ENCODE data around the gene ITLN2. TPM values are rescaled to one million over a fixed set of nuclear protein-coding genes. Genes with fewer than 3 reads are reported as not detected.

The ITLN2 gene
- not detected in 2 replicates for total RNA-seq

DNA sequence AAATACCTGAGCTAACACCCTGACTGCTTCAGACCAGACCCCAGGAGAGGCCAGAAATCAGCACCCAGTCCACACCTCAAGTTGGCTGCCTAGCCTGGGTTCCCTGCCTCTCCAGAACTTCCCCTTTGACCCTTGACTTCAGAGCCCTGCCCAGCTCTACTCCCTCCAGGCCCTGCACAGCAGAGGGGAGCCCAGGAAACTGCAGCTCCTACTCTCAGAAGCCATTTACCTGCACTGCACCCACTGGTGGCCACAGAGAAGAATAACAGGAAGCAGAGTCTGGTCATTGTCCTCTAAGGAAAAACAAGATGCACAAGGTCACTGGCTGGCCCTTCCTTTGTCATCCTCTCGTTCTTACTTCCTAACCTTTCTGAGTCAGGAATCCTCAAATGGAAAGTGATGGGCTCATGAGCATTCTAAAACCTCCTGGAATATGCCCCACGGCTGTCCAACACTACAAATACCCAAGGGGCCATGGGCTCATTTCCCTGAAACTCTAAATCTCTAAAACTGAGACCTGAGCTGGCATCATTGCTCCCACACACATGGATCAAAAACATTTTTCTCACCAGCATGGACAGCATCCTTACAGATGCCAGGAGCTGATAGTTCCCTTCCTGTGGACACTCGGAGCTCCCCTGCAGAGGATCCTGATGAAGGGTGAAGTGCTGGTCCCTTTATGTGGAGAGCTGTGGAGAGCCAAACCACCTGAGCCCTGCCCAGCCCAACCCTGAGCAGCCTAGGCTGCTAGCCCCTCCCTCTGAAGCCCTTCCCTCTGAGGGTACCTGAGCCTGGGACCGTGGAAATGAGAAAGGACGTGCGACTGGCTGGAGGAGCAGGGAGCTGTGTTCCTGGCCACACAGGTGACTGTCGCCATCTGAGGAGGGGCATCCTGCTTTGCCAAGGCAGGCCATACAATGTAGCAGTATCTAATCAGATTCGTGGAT is at the start of gene ITLN2:
ITLN2 (minus strand) TSS at position 652 of the 947 bp plus-strand sequence; CDS start at position 584, 68 bp downstream.

Other genes starting within 250 kb of the ITLN2 start
- gene CD48, start 243.0 kb downstream of the ITLN2 start, total RNA-seq = under 0.01 TPM in 1 of 2 replicates, not detected in the other
- not detected in 2 replicates for gene SLAMF7, start 215.6 kb downstream of the ITLN2 start, total RNA-seq
- gene LY9, start 158.6 kb downstream of the ITLN2 start, total RNA-seq = not detected in 2 replicates
- not detected in 2 replicates for gene CD244, start 91.9 kb downstream of the ITLN2 start, total RNA-seq
- gene ITLN1, start 69.6 kb downstream of the ITLN2 start, total RNA-seq = not detected in 2 replicates
- gene F11R, start 66.3 kb upstream of the ITLN2 start, total RNA-seq = 2.2 and 2.5 TPM in 2 replicates
- 0.60 and 15.4 TPM in 2 replicates for gene TSTD1, start 84.2 kb upstream of the ITLN2 start, total RNA-seq
- gene USF1, start 91.2 kb upstream of the ITLN2 start, total RNA-seq = 85.6 and 125 TPM in 2 replicates
- gene ARHGAP30, start 115.1 kb upstream of the ITLN2 start, total RNA-seq = under 0.01 and 0.09 TPM in 2 replicates
- under 0.01 and 0.34 TPM in 2 replicates for gene NECTIN4, start 134.7 kb upstream of the ITLN2 start, total RNA-seq
- 2.0 and 2.3 TPM in 2 replicates for gene KLHDC9, start 143.6 kb upstream of the ITLN2 start, total RNA-seq
- 49.8 and 54.0 TPM in 2 replicates for gene PFDN2, start 163.2 kb upstream of the ITLN2 start, total RNA-seq
- 22.0 and 22.2 TPM in 2 replicates for gene NIT1, start 163.3 kb upstream of the ITLN2 start, total RNA-seq
- gene DEDD, start 177.9 kb upstream of the ITLN2 start, total RNA-seq = 20.3 and 35.1 TPM in 2 replicates
- gene UFC1, start 199.2 kb upstream of the ITLN2 start, total RNA-seq = 148 and 210 TPM in 2 replicates
- gene USP21, start 204.7 kb upstream of the ITLN2 start, total RNA-seq = 4.8 and 5.5 TPM in 2 replicates
- 8.9 and 12.6 TPM in 2 replicates for gene PPOX, start 211.6 kb upstream of the ITLN2 start, total RNA-seq
- 9.9 and 11.3 TPM in 2 replicates for gene B4GALT3, start 222.7 kb upstream of the ITLN2 start, total RNA-seq
- gene ADAMTS4, start 244.2 kb upstream of the ITLN2 start, total RNA-seq = 1.1 and 1.4 TPM in 2 replicates
- gene NDUFS2, start 247.6 kb upstream of the ITLN2 start, total RNA-seq = 196 and 209 TPM in 2 replicates

Measured in bronchial smooth muscle cell (primary cell).